ENCODE measurements around the gene CLHC1. TPM values are rescaled to one million over a fixed set of nuclear protein-coding genes. Genes with fewer than 3 reads are reported as not detected.

Gene CLHC1
- total and polyA plus RNA-seq, 10 of the 15 experiments (the other 5 are each of a cell fraction or from before 2014, with no cell fraction given), result 2.6 to 6.8 (median 4.7) TPM

- TF ChIP-seq IRF5 (IDR thresholded peaks at IDR 0.05; ENCODE audit: borderline replicate concordance) (no peak), RELA (IDR thresholded peaks at IDR 0.05; ENCODE audit: borderline replicate concordance, partially characterized antibody) (peak; percentile 35), CHD1 (IDR thresholded peaks at IDR 0.05; ENCODE audit: low read depth, low read length) (peak; percentile 74; the same call in 1 of the 2 replicates), SIN3A (IDR thresholded peaks at IDR 0.05; ENCODE audit: low read depth, low read length) (peak; percentile 26; the same call in 1 of the 2 replicates), MYC (IDR thresholded peaks at IDR 0.05; ENCODE audit: insufficient read depth, insufficient read length, insufficient replicate concordance, low read length, severe bottlenecking) (peak; percentile 39), HCFC1 (IDR thresholded peaks at IDR 0.05; ENCODE audit: low read length) (no peak)
These were observed 967 bp upstream of the CLHC1 start (continued) for GRCh38 chr2:55232863-55233657.

- H3K79me2 ChIP-seq (ENCODE audit: control insufficient read depth, insufficient read depth, low read length), result peaks cover 53% of the 10 kb centered on the region
- peak overlapping the region; percentile 85 for H3K4me2 ChIP-seq (ENCODE audit: control insufficient read depth, insufficient read depth)
- H3K9me3 ChIP-seq (replicated peaks; ENCODE audit: control insufficient read depth, insufficient read depth, low read length), result no peaks in the 10 kb centered on the region
- ChIA-PET SMC1A (ENCODE audit: uncharacterized antibody, unreplicated experiment) (no interaction called here), POLR2A (no interaction called here), RAD21 (ENCODE audit: unreplicated experiment) (no interaction called here), CTCF (interaction anchor here (1.0 kb wide), 1 partner anchor 63 kb away, joined by 4 read pairs; no protein-coding TSS in a partner anchor)
- H3K36me3 ChIP-seq (ENCODE audit: control insufficient read depth in 2 of 2, insufficient read depth in 2 of 2, low read length in 1 of 2), result peaks cover 1 to 20% of the 10 kb centered on the region in 2 experiments; a peak in 3 of 4 replicates
- TF ChIP-seq ELK1 (IDR thresholded peaks at IDR 0.05; ENCODE audit: low read depth, low read length) (no peak), ATF7 (IDR thresholded peaks at IDR 0.05; ENCODE audit: low read depth) (no peak), ZNF24 (IDR thresholded peaks at IDR 0.05) (no peak), ATF3 (IDR thresholded peaks at IDR 0.05; ENCODE audit: borderline replicate concordance, extremely low read depth, low read depth, low read length) (no peak), SRF (IDR thresholded peaks at IDR 0.05; ENCODE audit: low read depth in 2 of 2, low read length in 2 of 2) (peak in 1 of 2 experiments; percentile 81; a peak in 2 of 4 replicates), EED (IDR thresholded peaks at IDR 0.05; ENCODE audit: low read depth) (peak; percentile 13; the same call in 1 of the 2 replicates), E4F1 (IDR thresholded peaks at IDR 0.05; ENCODE audit: borderline replicate concordance, partially characterized antibody) (no peak), BHLHE40 (IDR thresholded peaks at IDR 0.05; ENCODE audit: borderline replicate concordance in 1 of 2, low read depth in 2 of 2, low read length in 1 of 2) (no peak)
- H3K27ac ChIP-seq (ENCODE audit: control insufficient read depth, insufficient read depth), result peak overlapping the region; percentile 98
- no peaks in the 10 kb centered on the region for H4K20me1 ChIP-seq (ENCODE audit: control insufficient read depth, insufficient read depth)
- ATAC-seq (peak; percentile 2; the same call in 2 of the 3 replicates), FAIRE-seq (no peak), DNase-seq (ENCODE audit: low read depth, low spot score) (no peak)
- peaks cover 3% of the 10 kb centered on the region; the same call in 1 of the 2 replicates for H3K4me1 ChIP-seq (ENCODE audit: control insufficient read depth, insufficient read depth, low read length)
- no peaks in the 10 kb centered on the region for H3K27me3 ChIP-seq (replicated peaks in 1 of 2; ENCODE audit: control insufficient read depth in 2 of 2, insufficient read depth in 2 of 2, low read length in 1 of 2)
- H2AFZ ChIP-seq (ENCODE audit: control insufficient read depth, low read depth, low read length), result peak overlapping the region; percentile 98
- TSS peak; percentile 82 for BruUV-seq (replicated peaks)
- intact Hi-C loops (cut with micrococcal nuclease; ENCODE audit: unreplicated experiment) (loop anchor here (2.0 to 5.0 kb wide), 4 partner anchors 36 to 386 kb away; partner anchors contain the start of genes MTIF2, PPP4R3B and RTN4), in situ Hi-C loops (cut with MboI) (no loop called here)
- peak overlapping the region; percentile 98 for H3K9ac ChIP-seq (ENCODE audit: control insufficient read depth, insufficient read depth, low read length)
- H3K4me3 ChIP-seq, result peak overlapping the region; percentile 93
- 8% methylated on average over 13 of the region's 13 CpGs for WGBS (ENCODE audit: insufficient coverage, insufficient replicate concordance, low lambda C conversion rate, missing lambda C conversion rate)
These were observed 478 bp downstream of the CLHC1 start for GRCh38 chr2:55231546-55232083.
